ENCODE results near the gene TRABD2B.

TRABD2B gene

DNA sequence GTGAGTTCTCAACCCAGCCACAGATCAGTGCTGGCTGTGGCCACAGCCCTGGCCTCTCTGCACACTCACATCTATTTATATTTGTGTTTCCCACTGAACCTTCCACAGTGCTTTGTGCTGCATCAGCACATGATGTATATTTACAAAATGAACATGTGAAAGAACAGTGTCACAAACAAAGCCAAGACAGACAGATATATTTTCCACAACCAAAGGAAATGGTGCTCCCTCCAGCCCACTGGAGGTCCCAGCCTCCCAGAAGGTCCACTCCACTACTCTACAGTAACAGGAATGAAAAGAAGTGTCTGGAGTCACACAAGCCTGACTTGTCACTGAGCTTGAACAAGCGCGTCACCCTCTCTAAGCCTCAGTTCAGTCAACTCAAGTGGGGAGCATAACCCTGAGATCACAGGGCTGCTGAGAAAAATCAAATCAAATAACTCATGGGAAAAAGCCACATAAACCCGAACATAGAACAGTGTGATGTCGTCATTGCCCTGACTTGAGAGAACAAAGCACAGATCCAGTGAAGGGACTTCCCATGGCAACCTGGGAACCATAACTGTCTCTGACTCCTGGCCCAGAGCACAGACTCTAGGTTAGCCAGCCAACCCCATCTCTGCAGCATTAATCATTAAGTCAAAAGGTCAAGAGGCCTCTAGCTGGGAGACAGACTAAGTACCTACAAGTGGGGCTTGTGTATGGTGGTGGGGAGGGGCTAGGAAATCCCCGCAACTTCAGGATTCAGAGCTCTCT is 121.2 kb downstream of the TRABD2B start:
- no peaks in the 10 kb centered on the region for H3K36me3 ChIP-seq (ENCODE audit: low read length)
- no peak overlapping the region for H3K27ac ChIP-seq (ENCODE audit: low read depth, low read length)
- H3K4me3 ChIP-seq (ENCODE audit: insufficient read depth, low read length, poor library complexity, severe bottlenecking) = no peak overlapping the region
- no peaks in the 10 kb centered on the region for H3F3A ChIP-seq (ENCODE audit: insufficient read depth)
- H3K9ac ChIP-seq (ENCODE audit: low read length) = no peak overlapping the region
- H3K4me2 ChIP-seq (ENCODE audit: low read depth, low read length, poor library complexity, severe bottlenecking) = no peak overlapping the region
- TF ChIP-seq, protein P1, sequence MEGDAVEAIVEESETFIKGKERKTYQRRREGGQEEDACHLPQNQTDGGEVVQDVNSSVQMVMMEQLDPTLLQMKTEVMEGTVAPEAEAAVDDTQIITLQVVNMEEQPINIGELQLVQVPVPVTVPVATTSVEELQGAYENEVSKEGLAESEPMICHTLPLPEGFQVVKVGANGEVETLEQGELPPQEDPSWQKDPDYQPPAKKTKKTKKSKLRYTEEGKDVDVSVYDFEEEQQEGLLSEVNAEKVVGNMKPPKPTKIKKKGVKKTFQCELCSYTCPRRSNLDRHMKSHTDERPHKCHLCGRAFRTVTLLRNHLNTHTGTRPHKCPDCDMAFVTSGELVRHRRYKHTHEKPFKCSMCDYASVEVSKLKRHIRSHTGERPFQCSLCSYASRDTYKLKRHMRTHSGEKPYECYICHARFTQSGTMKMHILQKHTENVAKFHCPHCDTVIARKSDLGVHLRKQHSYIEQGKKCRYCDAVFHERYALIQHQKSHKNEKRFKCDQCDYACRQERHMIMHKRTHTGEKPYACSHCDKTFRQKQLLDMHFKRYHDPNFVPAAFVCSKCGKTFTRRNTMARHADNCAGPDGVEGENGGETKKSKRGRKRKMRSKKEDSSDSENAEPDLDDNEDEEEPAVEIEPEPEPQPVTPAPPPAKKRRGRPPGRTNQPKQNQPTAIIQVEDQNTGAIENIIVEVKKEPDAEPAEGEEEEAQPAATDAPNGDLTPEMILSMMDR (IDR thresholded peaks at IDR 0.05; ENCODE audit: insufficient read depth, low read length, poor library complexity, severe bottlenecking) = no peak
- TF ChIP-seq EZH2phosphoT487 (conservative IDR thresholded peaks at IDR 0.05; ENCODE audit: low read length) = no peak
- no peaks in the 10 kb centered on the region for H3K9me2 ChIP-seq (replicated peaks; ENCODE audit: insufficient read depth, low read length)
- H2AFZ ChIP-seq (ENCODE audit: low read depth, low read length, severe bottlenecking) = no peak overlapping the region
- no peaks in the 10 kb centered on the region for H3K79me2 ChIP-seq (ENCODE audit: insufficient read depth, low read length)
- H4K20me1 ChIP-seq (ENCODE audit: low read depth, low read length) = no peaks in the 10 kb centered on the region
- H3K9me3 ChIP-seq (ENCODE audit: insufficient read depth, low read length) = no peaks in the 10 kb centered on the region
- no peaks in the 10 kb centered on the region for H3K27me3 ChIP-seq (ENCODE audit: low read length)

GRCh38 chr1:47875036-47875435 is 122.1 kb downstream of the TRABD2B start:
- no peaks in the 10 kb centered on the region for H3K9me2 ChIP-seq (replicated peaks; ENCODE audit: insufficient read depth, low read length)
- H3F3A ChIP-seq (ENCODE audit: insufficient read depth) = no peaks in the 10 kb centered on the region
- H3K9ac ChIP-seq (ENCODE audit: low read length) = no peak overlapping the region
- no peaks in the 10 kb centered on the region for H3K9me3 ChIP-seq (ENCODE audit: insufficient read depth, low read length)
- no peaks in the 10 kb centered on the region for H4K20me1 ChIP-seq (ENCODE audit: low read depth, low read length)
- H3K27ac ChIP-seq (ENCODE audit: low read depth, low read length) = no peak overlapping the region
- H3K27me3 ChIP-seq (ENCODE audit: low read length) = no peaks in the 10 kb centered on the region
- H3K4me2 ChIP-seq (ENCODE audit: low read depth, low read length, poor library complexity, severe bottlenecking) = no peak overlapping the region
- H3K79me2 ChIP-seq (ENCODE audit: insufficient read depth, low read length) = no peaks in the 10 kb centered on the region
- no peak overlapping the region for H2AFZ ChIP-seq (ENCODE audit: low read depth, low read length, severe bottlenecking)
- no peak for TF ChIP-seq EZH2phosphoT487 (conservative IDR thresholded peaks at IDR 0.05; ENCODE audit: low read length)
- TF ChIP-seq, protein P1 (IDR thresholded peaks at IDR 0.05; ENCODE audit: insufficient read depth, low read length, poor library complexity, severe bottlenecking) = no peak
- no peak overlapping the region for H3K4me3 ChIP-seq (ENCODE audit: insufficient read depth, low read length, poor library complexity, severe bottlenecking)
- H3K36me3 ChIP-seq (ENCODE audit: low read length) = no peaks in the 10 kb centered on the region

DNA sequence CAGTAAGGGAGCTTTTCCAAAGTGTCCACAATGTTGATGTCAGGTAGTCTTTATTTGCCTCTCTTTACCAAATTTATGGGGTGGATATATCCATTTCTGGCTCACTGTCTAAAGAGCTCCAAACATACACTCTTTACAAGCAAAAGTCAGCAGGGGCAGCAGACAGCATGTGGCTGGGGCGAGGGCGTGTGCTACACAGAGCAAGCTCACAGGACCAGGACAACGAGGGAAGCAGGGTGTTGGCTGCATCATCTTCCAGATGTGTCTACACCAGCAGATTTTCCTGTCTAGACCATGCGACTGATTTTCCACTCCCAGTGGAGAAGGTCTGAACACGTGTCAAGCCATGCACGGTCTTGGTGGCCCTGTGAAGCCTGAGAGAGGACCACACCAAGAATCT is 123.8 kb downstream of the TRABD2B start:
- H3K36me3 ChIP-seq (ENCODE audit: low read length) = no peaks in the 10 kb centered on the region
- H3K9me2 ChIP-seq (replicated peaks; ENCODE audit: insufficient read depth, low read length) = no peaks in the 10 kb centered on the region
- H2AFZ ChIP-seq (ENCODE audit: low read depth, low read length, severe bottlenecking) = no peak overlapping the region
- H3K79me2 ChIP-seq (ENCODE audit: insufficient read depth, low read length) = no peaks in the 10 kb centered on the region
- no peak overlapping the region for H3K4me2 ChIP-seq (ENCODE audit: low read depth, low read length, poor library complexity, severe bottlenecking)
- no peak overlapping the region for H3K9ac ChIP-seq (ENCODE audit: low read length)
- H4K20me1 ChIP-seq (ENCODE audit: low read depth, low read length) = no peaks in the 10 kb centered on the region
- H3F3A ChIP-seq (ENCODE audit: insufficient read depth) = no peaks in the 10 kb centered on the region
- no peaks in the 10 kb centered on the region for H3K9me3 ChIP-seq (ENCODE audit: insufficient read depth, low read length)
- TF ChIP-seq, protein P1 (IDR thresholded peaks at IDR 0.05; ENCODE audit: insufficient read depth, low read length, poor library complexity, severe bottlenecking) = no peak
- TF ChIP-seq EZH2phosphoT487 (conservative IDR thresholded peaks at IDR 0.05; ENCODE audit: low read length) = no peak
- H3K27me3 ChIP-seq (ENCODE audit: low read length) = no peaks in the 10 kb centered on the region
- H3K27ac ChIP-seq (ENCODE audit: low read depth, low read length) = no peak overlapping the region
- no peak overlapping the region for H3K4me3 ChIP-seq (ENCODE audit: insufficient read depth, low read length, poor library complexity, severe bottlenecking)
